H1 (cell line): ENCODE data around the gene FOXG1.

Source experiments
- ASH2L ChIP-seq: fragments of 200-600, 300-600 bp; sonication (generic); IDR thresholded peaks from one replicate; pipeline ENCODE4 v1.7.1; 2017; ENCODE audit warnings: low read length
- BRCA1 ChIP-seq: IDR thresholded peaks from 2 replicates; pipeline ENCODE4 v1.6.1; 2012; ENCODE audit warnings: low read depth, low read length, improper control_type of control experiment
- CTCF ChIP-seq, 3 experiments: IDR thresholded peaks; 1 replicate in 2 of 3; 2 replicates in 1 of 3; pipeline versions ENCODE4 v1.5.1 to v1.6.1; 2011; ENCODE audit warnings: low read length in 3 of 3, mild to moderate bottlenecking in 3 of 3, inconsistent platforms in 2 of 3, low read depth in 1 of 3, moderate library complexity in 1 of 3; ENCODE audit not compliant: insufficient read depth in 1 of 3; ENCODE audit errors: control extremely low read depth in 1 of 3
- HDAC2 ChIP-seq, 2 experiments: fragments of 300-600 bp in 1 of 2; sonication (generic) in 1 of 2; IDR thresholded peaks; 2 replicates each; pipeline ENCODE4 v1.6.1; 2011 to 2012; ENCODE audit warnings: low read depth in 2 of 2, low read length in 2 of 2, mild to moderate bottlenecking in 2 of 2, moderate library complexity in 2 of 2, borderline replicate concordance in 1 of 2, inconsistent platforms in 1 of 2
- KDM4A ChIP-seq: IDR thresholded peaks from one replicate; pipeline ENCODE4 v1.7.1; 2012; ENCODE audit warnings: low read depth, mild to moderate bottlenecking, moderate library complexity, low read length, inconsistent platforms; ENCODE audit not compliant: severe bottlenecking
- MAX ChIP-seq: IDR thresholded peaks from 2 replicates; pipeline ENCODE4 v1.6.1; 2012; ENCODE audit warnings: inconsistent platforms
- POLR2A ChIP-seq, 2 experiments: IDR thresholded peaks; 1 replicate in 1 of 2; 2 replicates in 1 of 2; pipeline ENCODE4 v1.6.1; 2011; ENCODE audit warnings: low read depth in 2 of 2, low read length in 2 of 2, mild to moderate bottlenecking in 2 of 2; ENCODE audit errors: control extremely low read depth in 1 of 2
- SP1 ChIP-seq: IDR thresholded peaks from 2 replicates; pipeline ENCODE4 v1.6.1; 2011; ENCODE audit warnings: low read depth, low read length
- SUZ12 ChIP-seq: fragments of 200-600 bp; sonication (generic); IDR thresholded peaks from 2 replicates; pipeline ENCODE4 v1.6.1; 2012; ENCODE audit warnings: mild to moderate bottlenecking, inconsistent platforms, low read length, moderate library complexity, mixed read lengths

GRCh38 chr14:28756884-28757570, 9.6 kb upstream of the FOXG1 start:
- TF ChIP-seq SUZ12 (peak; percentile 83), MAX (no peak), KDM4A (no peak), CTCF (IDR thresholded peaks at IDR 0.05; ENCODE audit: control extremely low read depth in 1 of 3, insufficient read depth in 1 of 3, low read depth in 1 of 3, low read length in 3 of 3) (peak; percentile 69 to 74 (median 72)), ASH2L (no peak), BRCA1 (no peak), POLR2A (IDR thresholded peaks at IDR 0.05; ENCODE audit: control extremely low read depth in 1 of 2, low read depth in 2 of 2, low read length in 2 of 2) (no peak), HDAC2 (IDR thresholded peaks at IDR 0.05; ENCODE audit: borderline replicate concordance in 1 of 2, low read depth in 2 of 2, low read length in 2 of 2) (no peak), SP1 (no peak)
